Gastrocnemius medialis (tissue), 4 donors: ENCODE measurements around the gene RFPL3.

Experiments
- POLR2A ChIP-seq, 2 donors: fragments of 450-650 bp; IDR thresholded peaks; one replicate each; pipeline ENCODE4 v1.6.1; 2017; ENCODE audit warnings: antibody characterized with exemption in 2 of 2, mild to moderate bottlenecking in 2 of 2, moderate library complexity in 2 of 2
- TF ChIP-seq, protein P1 (sequence below), 5 experiments: fragments of 450-650 bp in 3 of 5; fragments of 200-600 bp in 2 of 5; sonication (generic) in 2 of 5; IDR thresholded peaks in 4 of 5; conservative IDR thresholded peaks in 1 of 5; 1 replicate in 4 of 5; 2 replicates in 1 of 5; pipeline ENCODE4 v1.5.1; 2016 to 2019; ENCODE audit warnings: antibody characterized with exemption in 5 of 5, mild to moderate bottlenecking in 3 of 5, moderate library complexity in 3 of 5

DNA sequence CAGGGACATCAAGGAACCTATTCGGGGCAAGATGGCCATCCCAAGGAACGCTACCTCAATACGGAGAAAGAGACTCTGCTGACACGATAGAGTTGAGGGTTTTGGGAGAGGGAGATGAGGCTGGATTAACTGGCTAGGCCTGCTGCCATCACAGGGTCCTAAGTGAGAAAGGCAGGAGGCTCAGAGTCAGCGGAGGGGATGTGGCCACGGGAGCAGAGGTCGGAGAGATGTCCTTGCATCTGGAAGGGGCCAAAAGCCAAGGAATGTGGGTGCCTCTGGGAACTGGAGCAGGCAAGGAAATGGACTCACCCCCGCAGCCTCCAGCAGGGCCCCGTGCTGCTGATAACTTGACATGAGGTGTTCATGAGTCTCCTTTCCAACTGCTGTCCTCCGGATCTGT lies 31.0 kb upstream of the RFPL3 start:
- TF ChIP-seq, protein P1, sequence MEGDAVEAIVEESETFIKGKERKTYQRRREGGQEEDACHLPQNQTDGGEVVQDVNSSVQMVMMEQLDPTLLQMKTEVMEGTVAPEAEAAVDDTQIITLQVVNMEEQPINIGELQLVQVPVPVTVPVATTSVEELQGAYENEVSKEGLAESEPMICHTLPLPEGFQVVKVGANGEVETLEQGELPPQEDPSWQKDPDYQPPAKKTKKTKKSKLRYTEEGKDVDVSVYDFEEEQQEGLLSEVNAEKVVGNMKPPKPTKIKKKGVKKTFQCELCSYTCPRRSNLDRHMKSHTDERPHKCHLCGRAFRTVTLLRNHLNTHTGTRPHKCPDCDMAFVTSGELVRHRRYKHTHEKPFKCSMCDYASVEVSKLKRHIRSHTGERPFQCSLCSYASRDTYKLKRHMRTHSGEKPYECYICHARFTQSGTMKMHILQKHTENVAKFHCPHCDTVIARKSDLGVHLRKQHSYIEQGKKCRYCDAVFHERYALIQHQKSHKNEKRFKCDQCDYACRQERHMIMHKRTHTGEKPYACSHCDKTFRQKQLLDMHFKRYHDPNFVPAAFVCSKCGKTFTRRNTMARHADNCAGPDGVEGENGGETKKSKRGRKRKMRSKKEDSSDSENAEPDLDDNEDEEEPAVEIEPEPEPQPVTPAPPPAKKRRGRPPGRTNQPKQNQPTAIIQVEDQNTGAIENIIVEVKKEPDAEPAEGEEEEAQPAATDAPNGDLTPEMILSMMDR (IDR thresholded peaks at IDR 0.05 in 4 of 5, conservative IDR thresholded peaks at IDR 0.05 in 1 of 5): no peak
- no peak for TF ChIP-seq POLR2A (IDR thresholded peaks at IDR 0.05)
